Smooth muscle cell of the pulmonary artery (primary cell): ENCODE results near the gene RUFY2. TPM values are rescaled to one million over a fixed set of nuclear protein-coding genes. Genes with fewer than 3 reads are reported as not detected.

Experiments used
- total RNA-seq: library from RNA; depleted of rRNA; stranded (reverse); fragments of >200 nt; gene quantifications from 2 replicates; pipeline ENCODE4 v1.2.3, GENCODE V29; 2014

RUFY2 gene, protein sequence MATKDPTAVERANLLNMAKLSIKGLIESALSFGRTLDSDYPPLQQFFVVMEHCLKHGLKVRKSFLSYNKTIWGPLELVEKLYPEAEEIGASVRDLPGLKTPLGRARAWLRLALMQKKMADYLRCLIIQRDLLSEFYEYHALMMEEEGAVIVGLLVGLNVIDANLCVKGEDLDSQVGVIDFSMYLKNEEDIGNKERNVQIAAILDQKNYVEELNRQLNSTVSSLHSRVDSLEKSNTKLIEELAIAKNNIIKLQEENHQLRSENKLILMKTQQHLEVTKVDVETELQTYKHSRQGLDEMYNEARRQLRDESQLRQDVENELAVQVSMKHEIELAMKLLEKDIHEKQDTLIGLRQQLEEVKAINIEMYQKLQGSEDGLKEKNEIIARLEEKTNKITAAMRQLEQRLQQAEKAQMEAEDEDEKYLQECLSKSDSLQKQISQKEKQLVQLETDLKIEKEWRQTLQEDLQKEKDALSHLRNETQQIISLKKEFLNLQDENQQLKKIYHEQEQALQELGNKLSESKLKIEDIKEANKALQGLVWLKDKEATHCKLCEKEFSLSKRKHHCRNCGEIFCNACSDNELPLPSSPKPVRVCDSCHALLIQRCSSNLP
- total RNA-seq: 20.0 and 21.5 TPM in 2 replicates

DNA sequence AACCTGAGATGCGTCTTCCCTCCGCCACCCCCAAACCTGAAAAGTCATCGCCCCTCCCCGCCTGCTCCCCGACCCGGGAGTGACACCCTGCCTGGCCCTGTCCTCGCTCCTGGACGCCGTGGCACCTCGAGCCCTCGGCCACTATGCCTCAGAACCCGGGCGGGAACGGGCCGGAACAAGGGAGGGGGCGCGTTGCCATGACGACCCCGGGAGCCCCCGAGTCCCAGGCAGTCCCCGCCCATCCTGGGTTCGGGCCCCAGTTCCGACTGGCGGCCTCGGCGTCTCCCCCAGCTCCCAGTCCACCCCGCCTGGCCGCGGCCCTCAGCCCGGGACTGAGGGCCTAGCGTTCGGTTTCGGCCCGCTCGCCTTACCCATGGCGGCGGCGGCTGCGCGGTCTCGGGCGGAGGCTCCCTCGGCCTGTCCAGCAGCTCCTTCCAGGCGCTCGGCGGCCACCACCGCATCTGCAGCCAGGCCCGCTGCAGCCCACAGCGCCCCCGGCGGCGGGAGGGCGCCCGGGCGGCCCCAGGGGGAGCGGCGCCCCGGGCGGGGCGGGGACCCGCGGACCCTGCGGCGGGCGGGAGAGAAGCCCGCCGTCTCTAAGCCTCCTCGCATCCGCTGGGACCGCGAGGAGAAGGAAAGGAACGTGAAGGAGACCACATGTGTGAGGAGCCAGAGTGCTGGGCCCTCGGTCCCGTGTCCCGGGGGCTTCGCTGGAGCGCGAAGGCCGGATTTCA lies at the start of gene RUFY2:
TSS of gene RUFY2 (minus strand) at position 463 of the 734 bp plus-strand sequence. CDS start at position 375, 88 bp downstream.

DNA sequence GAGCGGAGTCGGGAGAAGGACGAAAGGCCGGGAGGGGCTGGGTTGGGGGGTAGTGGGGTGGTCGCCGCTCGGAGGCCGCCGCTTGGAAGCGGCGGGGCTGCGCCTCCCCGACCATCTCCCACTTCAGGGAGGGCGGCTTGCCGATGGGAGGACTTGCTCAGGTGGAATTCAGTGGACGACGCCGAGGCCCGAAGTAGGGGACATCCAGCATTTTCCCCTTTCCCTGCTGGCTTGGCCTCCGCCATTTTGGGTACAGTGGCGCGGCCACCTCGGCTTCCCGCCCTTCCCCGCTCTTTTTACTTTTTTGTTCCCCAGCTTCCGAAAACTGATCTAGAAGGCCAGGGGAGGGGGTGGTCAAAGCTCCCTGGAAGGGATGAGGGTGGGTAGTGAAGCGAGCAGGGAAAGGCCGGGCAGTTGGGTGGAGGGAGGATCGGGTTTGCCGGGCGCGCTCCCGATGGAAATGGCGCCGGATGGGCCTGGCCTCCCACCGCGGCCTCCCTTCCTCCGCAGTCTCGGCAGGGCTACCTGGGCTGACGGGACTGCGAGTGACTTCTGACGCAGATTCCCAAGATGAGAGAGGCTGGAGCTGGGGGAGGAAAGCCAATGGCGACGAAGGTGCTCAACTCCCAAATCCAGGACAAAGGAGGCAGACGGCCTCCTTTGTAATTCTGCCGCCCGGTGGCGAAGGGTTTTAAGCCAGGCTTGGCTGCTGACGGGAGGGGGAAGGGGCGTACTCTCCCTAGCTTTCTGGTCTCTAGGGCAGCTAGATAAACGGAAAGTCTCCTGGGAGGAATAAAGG lies 74.6 kb downstream of the RUFY2 start, which contains the start of gene PBLD:
TSS of gene PBLD (minus strand) at position 670 of the 799 bp plus-strand sequence. CDS start 26,084 bp downstream, outside the sequence.

DNA sequence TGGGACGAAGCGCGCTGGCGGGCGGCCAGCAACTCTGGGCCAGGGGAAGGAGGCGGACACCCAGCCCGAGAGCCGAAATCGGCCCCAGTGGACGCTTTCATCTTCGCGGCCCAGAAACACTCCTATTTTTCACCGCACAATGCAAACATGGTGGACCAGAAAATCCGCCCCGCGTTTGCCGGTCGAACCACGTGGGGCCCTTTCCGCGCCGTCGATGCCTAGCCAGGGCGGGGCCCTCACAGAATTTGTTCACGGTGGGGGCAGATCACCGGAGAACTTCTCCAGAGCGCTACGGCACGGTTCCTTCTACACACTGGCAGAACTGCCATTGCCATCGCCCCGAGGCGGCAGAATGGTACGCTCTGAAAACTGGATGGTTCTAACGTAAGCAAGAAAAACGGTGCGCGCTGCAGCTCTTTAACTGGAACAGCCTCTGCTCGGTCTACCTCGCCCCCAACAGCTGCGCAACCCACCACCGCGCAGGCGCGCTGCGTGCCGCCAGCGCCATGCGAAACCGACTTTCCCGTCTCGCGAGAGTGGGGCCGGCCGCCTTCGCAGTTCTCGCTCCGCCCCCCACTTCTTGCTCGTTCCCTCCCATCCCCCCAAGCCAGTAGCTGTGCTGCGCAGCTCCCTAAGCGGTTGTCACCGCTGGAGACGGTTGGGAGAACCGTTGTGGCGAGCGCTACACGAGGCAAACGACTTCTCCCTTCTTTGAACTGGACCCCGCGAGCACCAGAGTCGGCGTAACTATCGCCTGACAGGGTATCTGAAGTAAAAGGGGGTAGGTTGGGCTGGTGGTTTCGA lies 75.4 kb downstream of the RUFY2 start, which contains the start of gene HNRNPH3:
TSS of gene HNRNPH3 (plus strand) at position 610 of the 804 bp plus-strand sequence. CDS start 5,158 bp downstream, outside the sequence.

Other genes with a start within 250 kb of the RUFY2 start
- 0.07 TPM in 1 of 2 replicates, not detected in the other for gene ATOH7, start 175.2 kb downstream of the RUFY2 start, total RNA-seq
- 26.4 and 32.9 TPM in 2 replicates for gene HNRNPH3, start 75.2 kb downstream of the RUFY2 start, total RNA-seq
- 3.7 and 4.4 TPM in 2 replicates for gene PBLD, start 74.3 kb downstream of the RUFY2 start, total RNA-seq
- 2.8 and 4.4 TPM in 2 replicates for gene DNA2, start 64.7 kb upstream of the RUFY2 start, total RNA-seq
- gene SLC25A16, start 120.2 kb upstream of the RUFY2 start, total RNA-seq: 11.6 and 17.6 TPM in 2 replicates
- gene TET1, start 153.1 kb upstream of the RUFY2 start, total RNA-seq: 1.8 and 5.2 TPM in 2 replicates